ENCODE measurements around the gene TAS2R42.

GRCh38 chr12:11233532-11233931 is 46.8 kb upstream of the TAS2R42 start:
- TF ChIP-seq CTCF (IDR thresholded peaks at IDR 0.05) (no peak), POLR2A (IDR thresholded peaks at IDR 0.05) (no peak)

All from thyroid gland (tissue), 4 donors.